Ovary (tissue), 9 donors: Measurements from ENCODE around the gene SEPTIN5. TPM values are rescaled to one million over a fixed set of nuclear protein-coding genes. Genes with fewer than 3 reads are reported as not detected.

Source experiments
- DNase-seq, 5 donors: peaks; one replicate each; pipeline ENCODE4 v3.0.0-alpha.2; 2019 to 2020
- H3K27ac ChIP-seq, 2 donors: fragments of 200-600 bp; one replicate each; pipeline versions ENCODE4 v1.5.1 to v1.8.0; 2019 to 2022
- H3K27me3 ChIP-seq: fragments of 200-600 bp; one replicate; pipeline ENCODE4 v1.8.0; 2022
- H3K36me3 ChIP-seq: fragments of 200-600 bp; sonication (generic); one replicate; pipeline ENCODE4 v1.5.1; 2019
- H3K4me1 ChIP-seq: one replicate; pipeline ENCODE4 v1.8.1; 2013; ENCODE audit warnings: mild to moderate bottlenecking, moderate library complexity; ENCODE audit not compliant: insufficient read depth
- H3K4me3 ChIP-seq: fragments of 200-600 bp; sonication (generic); one replicate; pipeline ENCODE4 v1.5.1; 2017
- H3K9me3 ChIP-seq, 2 donors: fragments of 200-600 bp in 1 of 2; sonication (generic) in 1 of 2; one replicate each; pipeline versions ENCODE4 v1.5.1 to v1.8.1; 2013 to 2019; ENCODE audit warnings: mild to moderate bottlenecking in 1 of 2, moderate library complexity in 1 of 2
- CTCF ChIP-seq, 3 donors: fragments of 450-650 bp in 2 of 3; fragments of 200-600 bp in 1 of 3; IDR thresholded peaks; one replicate each; pipeline versions ENCODE4 v1.5.1 to v1.8.0; 2016 to 2022; ENCODE audit warnings: antibody characterized with exemption in 3 of 3, mild to moderate bottlenecking in 1 of 3
- EP300 ChIP-seq: sonication (generic); formaldehyde crosslinking; IDR thresholded peaks from one replicate; pipeline ENCODE4 v1.6.1; 2017; ENCODE audit warnings: antibody characterized with exemption
- POLR2A ChIP-seq: fragments of 450-650 bp; IDR thresholded peaks from one replicate; pipeline ENCODE4 v1.6.1; 2017; ENCODE audit warnings: antibody characterized with exemption, mild to moderate bottlenecking, moderate library complexity
- WGBS, 3 donors: extraction: QIAGEN DNeasy Blood & Tissue Kit in 1 of 3; methylation state at CpG; one replicate each; pipeline versions ENCODE4 v1.1.5 to v1.1.7; 2013 to 2017; 5-methylcytosine and 5-hydroxymethylcytosine counted together
- intact Hi-C, 4 donors: fragments of 100-400 bp; cut with DNase I; formaldehyde crosslinking; loops; one replicate each; pipeline versions ENCODE4 v1.11.0 to v1.15.1; 2022 to 2023
- polyA plus RNA-seq, 2 donors: library from polyadenylated mRNA; stranded (reverse); fragments of 200-250 nt in 1 of 2; fragments of 350-450 nt in 1 of 2; fragmentation: Illumina TruSeq in 1 of 2; extraction: RNeasy Lipid Tissue Mini Kit (QIAGEN cat#74804) in 1 of 2; gene quantifications; one replicate each; pipeline ENCODE4 v1.2.3, GENCODE V29; 2013 to 2014
- total RNA-seq, 7 donors: library from RNA; depleted of rRNA in 2 of 7; stranded (reverse); fragments of >200 nt in 2 of 7; fragmentation: NEBNext Ultra II Directional in 3 of 7; extraction: Animal tissue kit (Norgen Biotek cat#: 25700) in 3 of 7; gene quantifications; one replicate each; pipeline versions ENCODE4 v1.1.0 to v1.2.4, GENCODE V29; 2016 to 2023
- donor health status: DM: no; HTN: no; CAD: no; lungs with moderate emphysema.
- donor health status: DM: no; HTN: no; CAD: no.
- donor health status: Bipolar disorder and iron deficiency.
- donor health status: DM: yes; HTN: yes; CAD: no.
- donor health status: DM: no; HTN: no; CAD: no.
- donor health status: DM: yes; HTN: yes; CAD: no.

Gene SEPTIN5
- total and polyA plus RNA-seq, 9 donors = 21.0 to 55.0 (median 30.9) TPM

GRCh38 chr22:19760951-19761724 lies 46.8 kb downstream of the SEPTIN5 start:
- intact Hi-C loops = no loop called here
- H3K4me3 ChIP-seq = no peak overlapping the region
- peaks cover 4% of the 10 kb centered on the region for H3K27me3 ChIP-seq
- no peak for TF ChIP-seq CTCF (IDR thresholded peaks at IDR 0.05)
- WGBS, 3 donors = 12 to 36% (median 17%) methylated on average over 10 to 116 of the region's 117 CpGs
- no peaks in the 10 kb centered on the region for H3K4me1 ChIP-seq
- H3K9me3 ChIP-seq = no peaks in the 10 kb centered on the region
- no peak for DNase-seq
- no peaks in the 10 kb centered on the region for H3K36me3 ChIP-seq
- no peak overlapping the region for H3K27ac ChIP-seq

GRCh38 chr22:19761725-19762567 lies 47.6 kb downstream of the SEPTIN5 start:
- 90 to 95% (median 93%) methylated on average over 28 to 33 of the region's 33 CpGs for WGBS, 3 donors
- Histone ChIP-seq H3K4me1 (no peaks in the 10 kb centered on the region), H3K27ac (no peak overlapping the region), H3K27me3 (peaks cover 4% of the 10 kb centered on the region), H3K4me3 (no peak overlapping the region), H3K9me3 (no peaks in the 10 kb centered on the region), H3K36me3 (no peaks in the 10 kb centered on the region)
- TF ChIP-seq CTCF (IDR thresholded peaks at IDR 0.05) (no peak), POLR2A (no peak), EP300 (no peak)
- no peak for DNase-seq
- intact Hi-C loops = no loop called here

- Histone ChIP-seq H3K27me3 (peaks cover 4% of the 10 kb centered on the region), H3K4me3 (no peak overlapping the region), H3K27ac (no peak overlapping the region), H3K36me3 (no peaks in the 10 kb centered on the region), H3K9me3 (no peaks in the 10 kb centered on the region), H3K4me1 (no peaks in the 10 kb centered on the region)
- intact Hi-C loops = no loop called here
- DNase-seq = no peak
- TF ChIP-seq POLR2A (no peak), CTCF (IDR thresholded peaks at IDR 0.05) (no peak), EP300 (no peak)
- WGBS, 3 donors = 79 to 85% (median 85%) methylated on average over 34 of the region's 34 CpGs
These were observed 48.5 kb downstream of the SEPTIN5 start for GRCh38 chr22:19762568-19763457.
